GM18508 (cell line): ENCODE measurements around the gene WWOX.
A peak's percentile ranks its signal among the peaks of the same experiment; 100 is the strongest.
"Not testable (repeated sequence)": the region's sequence is repeated elsewhere in the genome, so short reads cannot be mapped to it uniquely, and the experiment has no call there.

Experiments used
- ATAC-seq: cut with Tn5 transposase; IDR thresholded peaks from one replicate; pipeline ENCODE4 v1.9.1; 2021; ENCODE audit warnings: moderate number of reproducible peaks; ENCODE audit not compliant: insufficient read depth, unreplicated experiment

The WWOX gene

GRCh38 chr16:78099271-78100111 is at the start of gene WWOX:
WWOX (plus strand) TSS chr16:78099654.
- peak; percentile 91 for ATAC-seq

- ATAC-seq = no peak
These were observed 48.6 kb upstream of the WWOX start for GRCh38 chr16:78050734-78051400.

GRCh38 chr16:78057803-78058564 is 41.5 kb upstream of the WWOX start:
- ATAC-seq = no peak

GRCh38 chr16:78059806-78060205 is 39.6 kb upstream of the WWOX start:
- ATAC-seq = not testable (repeated sequence)

- ATAC-seq = no peak
These were observed 39.2 kb upstream of the WWOX start for GRCh38 chr16:78060295-78060694.

GRCh38 chr16:78060809-78061208 is 38.6 kb upstream of the WWOX start:
- no peak for ATAC-seq

- ATAC-seq = no peak
These were observed 34.1 kb upstream of the WWOX start for GRCh38 chr16:78065319-78065718.

GRCh38 chr16:78069913-78070312 is 29.5 kb upstream of the WWOX start:
- no peak for ATAC-seq

GRCh38 chr16:78072275-78072674 is 27.2 kb upstream of the WWOX start:
- ATAC-seq = no peak

GRCh38 chr16:78075800-78076199 is 23.7 kb upstream of the WWOX start:
- no peak for ATAC-seq

- no peak for ATAC-seq
These were observed 18.1 kb upstream of the WWOX start for GRCh38 chr16:78081341-78081740.

GRCh38 chr16:78091419-78091818 is 8.0 kb upstream of the WWOX start:
- no peak for ATAC-seq

GRCh38 chr16:78092758-78093157 is 6.7 kb upstream of the WWOX start:
- ATAC-seq = no peak

GRCh38 chr16:78094166-78094565 is 5.3 kb upstream of the WWOX start:
- ATAC-seq = no peak

GRCh38 chr16:78094998-78095397 is 4.5 kb upstream of the WWOX start:
- no peak for ATAC-seq

- ATAC-seq = no peak
These were observed 3.1 kb upstream of the WWOX start for GRCh38 chr16:78096386-78096785.

GRCh38 chr16:78097548-78097947 is 1.9 kb upstream of the WWOX start:
- ATAC-seq = no peak

GRCh38 chr16:78098087-78098486 is 1.4 kb upstream of the WWOX start:
- no peak for ATAC-seq

GRCh38 chr16:78098595-78099270 is 721 bp upstream of the WWOX start:
- ATAC-seq = no peak

- ATAC-seq = peak; percentile 9
These were observed 636 bp downstream of the WWOX start for GRCh38 chr16:78100112-78100467.
